ENCODE results near the gene ENPP5.
"Not testable (repeated sequence)": the region's sequence is repeated elsewhere in the genome, so short reads cannot be mapped to it uniquely, and the experiment has no call there.

Gene ENPP5

DNA sequence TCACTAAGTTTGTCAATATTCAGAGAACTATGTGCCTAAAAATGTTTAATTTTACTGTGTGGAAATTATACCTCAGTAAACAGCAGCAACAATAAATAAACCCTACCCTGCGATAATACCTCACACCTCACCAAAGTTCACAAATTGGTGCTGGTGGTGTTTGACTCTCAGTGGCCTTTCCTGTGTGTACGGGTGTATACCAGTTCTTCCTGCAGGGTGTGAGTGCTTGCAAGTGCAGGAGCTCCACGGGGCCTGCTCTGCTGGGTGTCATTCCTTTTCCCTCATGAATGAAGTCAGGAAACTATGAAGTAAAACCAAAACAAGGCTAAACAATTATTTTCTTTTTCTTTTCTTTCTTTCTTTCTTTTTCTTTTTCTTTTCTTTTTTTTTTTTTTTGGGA, 4.1 kb upstream of the ENPP5 start:
- no peak for DNase-seq (ENCODE audit: low read depth)

DNA sequence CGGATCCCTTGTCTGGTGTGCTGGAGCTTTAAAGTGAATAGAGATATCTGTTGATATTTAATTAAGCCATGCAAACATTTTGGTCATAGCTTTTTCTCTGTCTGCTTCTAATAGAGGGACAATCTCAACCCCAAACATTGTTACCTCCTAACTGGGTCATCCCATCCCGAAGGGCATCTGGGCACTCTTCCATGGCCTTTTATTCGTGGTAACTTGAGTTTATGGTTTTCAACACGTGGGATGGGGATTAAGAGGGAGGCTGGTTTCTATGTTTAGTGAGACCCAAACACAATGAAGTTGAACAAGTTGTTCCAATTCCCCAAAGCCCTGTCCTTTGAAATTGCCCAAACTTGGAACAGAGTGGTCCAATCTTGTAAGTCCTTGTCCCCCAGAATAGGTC, 1.4 kb upstream of the ENPP5 start:
- no peak for DNase-seq (ENCODE audit: low read depth)

DNA sequence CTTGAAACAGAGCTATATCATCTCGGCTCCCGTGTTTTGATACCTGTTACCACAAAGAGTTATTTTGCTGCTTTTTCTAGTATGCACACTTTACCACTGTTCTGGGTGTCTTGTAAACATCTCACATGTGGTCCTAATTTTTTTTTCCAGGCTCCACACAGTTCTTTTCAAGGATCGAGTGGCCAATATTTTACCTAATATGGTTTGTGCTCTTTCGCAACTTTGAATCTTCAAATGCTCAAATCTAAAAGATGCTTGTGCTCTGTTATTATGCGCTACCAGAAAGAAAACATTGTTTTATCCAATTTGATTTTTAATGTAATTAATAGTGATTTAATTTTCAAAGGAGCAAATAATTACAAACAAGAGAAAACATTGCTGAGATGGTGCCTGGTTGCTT, 10.7 kb downstream of the ENPP5 start:
- DNase-seq (ENCODE audit: low read depth): no peak

DNA sequence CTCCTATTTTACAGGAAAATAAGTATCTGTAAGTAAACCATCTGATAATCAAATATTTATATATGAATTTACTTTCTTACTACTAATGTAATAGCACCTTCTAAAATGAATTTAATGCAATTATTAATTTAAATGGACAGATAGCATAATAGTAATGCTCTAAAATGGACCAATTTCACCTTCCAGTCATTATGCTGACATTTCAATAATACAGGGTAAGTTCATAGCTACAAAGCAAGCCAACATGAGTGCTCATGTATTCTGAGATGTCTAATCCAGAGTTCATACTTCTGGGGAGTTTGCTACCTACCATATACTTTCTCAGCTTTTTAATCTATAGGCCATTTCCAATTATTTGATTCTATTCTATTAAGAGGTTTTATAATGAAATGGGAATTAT, 11.6 kb downstream of the ENPP5 start:
- no peak for DNase-seq (ENCODE audit: low read depth)

DNA sequence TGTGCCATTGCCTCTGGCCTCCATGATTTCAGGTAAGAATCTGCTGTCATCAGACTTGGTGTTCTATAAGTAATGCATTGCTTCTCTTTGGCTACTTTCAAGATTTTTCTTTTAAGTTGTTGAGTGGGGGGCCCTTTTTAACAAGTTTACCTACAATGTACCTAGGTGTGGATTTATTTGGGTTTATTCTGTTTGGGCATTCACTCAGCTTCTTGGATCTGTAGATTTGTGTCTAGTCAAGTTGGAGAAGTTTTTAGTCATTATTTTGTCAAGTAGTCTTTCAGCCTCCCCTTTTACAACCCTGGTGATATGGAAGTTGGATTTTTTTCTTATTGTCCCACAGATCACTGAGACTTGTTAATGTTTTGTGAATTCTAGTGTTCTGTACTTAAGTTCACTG, 14.1 kb downstream of the ENPP5 start:
- no peak for DNase-seq (ENCODE audit: low read depth)

DNA sequence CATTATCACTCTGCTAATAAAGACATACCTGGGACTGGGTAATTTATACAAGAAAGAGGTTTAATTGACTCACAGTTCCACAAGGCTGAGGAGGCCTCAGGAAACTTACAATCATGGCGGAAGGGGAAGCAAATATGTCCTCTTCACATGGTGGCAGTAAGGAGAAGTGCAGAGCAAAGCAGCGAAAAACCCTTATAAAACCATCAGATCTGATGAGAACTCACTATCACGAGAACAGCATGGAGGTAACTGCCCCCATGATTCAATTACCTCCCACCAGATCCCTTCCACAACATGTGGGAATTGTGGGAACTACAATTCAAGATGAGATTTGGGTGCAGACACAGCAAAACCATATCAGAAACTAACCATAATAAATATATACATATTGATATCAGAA, 21.7 kb downstream of the ENPP5 start:
- DNase-seq (ENCODE audit: low read depth): not testable (repeated sequence)

DNA sequence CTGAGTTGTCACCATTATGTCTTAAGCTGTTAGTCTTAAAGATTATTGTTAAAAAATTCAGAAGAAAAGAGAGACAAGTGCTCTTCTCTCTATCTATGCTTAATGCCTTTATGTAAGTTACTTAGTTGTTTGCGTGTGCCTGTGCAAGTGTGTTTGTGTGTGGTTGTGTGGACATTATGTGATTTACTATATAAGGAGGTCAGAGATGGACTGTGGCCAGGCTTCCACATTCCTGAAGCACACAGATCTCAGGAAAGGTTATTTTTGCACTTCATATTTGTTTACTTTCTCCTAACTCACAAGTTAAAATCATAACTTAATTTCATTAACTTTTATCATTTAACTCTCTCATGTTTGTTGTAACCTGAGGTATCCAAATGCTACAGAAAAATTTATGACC, 26.5 kb downstream of the ENPP5 start:
- DNase-seq (ENCODE audit: low read depth): no peak

DNA sequence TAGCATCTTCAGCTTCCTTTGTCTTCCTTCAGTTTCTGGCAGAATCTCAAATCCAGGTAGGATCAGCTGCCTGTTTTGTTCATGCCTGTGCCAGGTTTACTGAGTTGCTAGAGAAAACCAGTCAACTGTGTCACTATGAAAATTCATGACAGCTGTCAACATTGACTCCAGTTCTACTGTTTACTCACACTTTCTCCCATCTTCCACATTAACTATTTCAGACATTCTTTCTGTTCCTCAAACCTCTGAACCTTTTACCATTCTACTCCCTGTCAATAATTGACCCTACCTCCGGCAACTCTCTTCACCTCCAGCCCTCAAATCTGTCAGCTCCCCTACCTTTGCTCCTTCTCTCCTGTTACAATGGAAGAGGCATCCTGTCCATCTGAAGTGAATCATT, 32.5 kb downstream of the ENPP5 start:
- DNase-seq (ENCODE audit: low read depth): no peak

DNA sequence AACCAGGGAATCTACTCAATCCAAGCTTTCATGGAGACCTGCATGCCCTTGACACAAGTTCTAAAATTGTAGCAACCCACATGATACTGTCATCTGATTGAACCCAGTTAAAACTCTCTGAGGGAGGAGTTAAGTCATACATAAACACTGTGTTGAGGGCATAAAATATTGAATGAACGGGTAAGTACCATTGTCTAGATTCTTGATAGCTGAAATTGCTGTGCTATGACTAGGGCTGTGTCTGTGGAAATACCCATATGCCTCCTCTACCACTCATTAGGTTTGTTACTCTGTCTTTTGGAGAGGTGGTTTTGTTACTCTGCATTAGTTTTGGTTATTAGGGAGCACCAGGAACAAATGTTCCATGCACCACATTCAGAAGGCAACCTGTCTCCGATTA, 33.4 kb downstream of the ENPP5 start:
- DNase-seq (ENCODE audit: low read depth): no peak

DNA sequence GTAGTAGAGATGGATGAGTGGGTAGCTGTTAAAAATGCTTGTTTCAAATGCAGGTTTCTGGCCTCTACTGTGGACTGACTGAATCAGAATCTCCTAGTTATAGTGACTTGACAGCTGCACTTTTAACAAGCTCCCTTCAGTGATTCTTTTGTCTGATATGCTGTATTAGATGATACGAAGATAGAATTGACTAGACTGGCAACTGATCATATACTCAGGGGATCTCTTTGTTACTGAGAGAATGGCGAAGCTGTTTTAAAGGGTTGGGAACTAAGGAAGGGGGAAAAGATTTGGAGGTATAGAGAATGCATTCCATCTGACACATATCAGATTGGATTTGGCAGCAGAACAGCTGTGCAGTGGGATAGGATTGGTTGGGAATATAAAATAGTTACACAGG, 33.9 kb downstream of the ENPP5 start:
- DNase-seq (ENCODE audit: low read depth): no peak

DNA sequence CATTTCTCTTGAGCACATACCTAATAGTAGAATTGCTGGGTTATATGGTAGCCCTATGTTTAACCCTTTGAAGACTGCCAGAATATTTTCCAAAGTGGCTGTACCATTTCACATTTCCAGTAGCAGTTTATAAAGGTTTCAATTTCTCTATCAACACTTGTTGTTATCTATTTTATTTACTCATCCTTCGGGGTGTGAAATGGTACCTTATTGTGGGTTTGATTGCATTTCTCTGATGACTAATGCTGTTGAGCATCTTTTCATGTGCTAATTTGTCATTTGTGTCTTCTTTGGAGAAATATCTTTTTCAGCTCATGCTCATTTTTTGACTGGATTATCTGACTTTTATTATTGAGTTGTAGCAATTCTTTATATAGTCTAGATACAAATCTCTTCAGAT, 35.6 kb downstream of the ENPP5 start:
- DNase-seq (ENCODE audit: low read depth): no peak

DNA sequence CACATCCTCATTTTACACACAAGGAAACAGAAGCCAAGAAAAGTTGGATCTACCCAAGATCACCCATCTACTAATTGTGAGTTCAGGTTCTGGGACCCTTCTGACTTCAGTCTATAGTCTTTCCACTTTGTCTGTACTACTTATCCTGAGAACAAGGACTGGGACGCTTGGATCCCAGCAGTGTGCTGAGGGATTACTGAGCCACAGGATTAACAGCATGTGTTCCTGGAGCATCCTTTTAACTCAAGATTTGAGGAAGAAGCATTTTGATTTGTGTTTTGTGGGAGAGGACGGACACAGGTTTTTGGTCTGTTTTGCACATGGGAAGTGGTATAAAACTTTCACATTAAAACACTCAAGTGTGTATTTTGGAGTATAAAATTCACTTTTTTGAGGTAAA, 36.6 kb downstream of the ENPP5 start:
- no peak for DNase-seq (ENCODE audit: low read depth)

DNA sequence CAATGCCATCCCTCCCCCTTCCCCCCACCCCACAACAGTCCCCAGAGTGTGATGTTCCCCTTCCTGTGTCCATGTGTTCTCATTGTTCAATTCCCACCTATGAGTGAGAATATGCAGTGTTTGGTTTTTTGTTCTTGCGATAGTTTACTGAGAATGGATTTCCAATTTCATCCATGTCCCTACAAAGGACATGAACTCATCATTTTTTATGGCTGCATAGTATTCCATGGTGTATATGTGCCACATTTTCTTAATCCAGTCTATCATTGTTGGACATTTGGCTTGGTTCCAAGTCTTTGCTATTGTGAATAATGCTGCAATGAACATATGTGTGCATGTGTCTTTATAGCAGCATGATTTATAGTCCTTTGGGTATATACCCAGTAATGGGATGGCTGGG, 39.5 kb downstream of the ENPP5 start:
- DNase-seq (ENCODE audit: low read depth): not testable (repeated sequence)

DNA sequence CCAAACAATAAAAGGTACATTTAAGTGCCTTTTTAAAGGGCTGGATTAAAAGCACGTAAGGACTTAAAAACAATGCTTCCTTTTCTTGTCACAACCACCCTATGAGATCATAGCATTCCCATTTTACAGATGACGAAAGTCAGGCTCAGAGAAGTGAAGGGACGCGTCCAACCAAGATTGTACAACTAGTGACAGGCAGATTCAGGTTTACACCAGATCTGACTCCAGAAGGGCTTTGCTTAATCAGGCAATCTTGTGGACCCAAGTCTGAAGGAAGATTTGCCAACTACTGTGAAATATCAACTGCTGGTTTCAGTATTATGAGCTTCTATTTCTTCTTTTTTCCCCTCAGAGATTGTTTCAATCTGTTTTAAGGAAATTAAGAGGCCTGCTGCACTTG, 40.1 kb downstream of the ENPP5 start:
- DNase-seq (ENCODE audit: low read depth): no peak

DNA sequence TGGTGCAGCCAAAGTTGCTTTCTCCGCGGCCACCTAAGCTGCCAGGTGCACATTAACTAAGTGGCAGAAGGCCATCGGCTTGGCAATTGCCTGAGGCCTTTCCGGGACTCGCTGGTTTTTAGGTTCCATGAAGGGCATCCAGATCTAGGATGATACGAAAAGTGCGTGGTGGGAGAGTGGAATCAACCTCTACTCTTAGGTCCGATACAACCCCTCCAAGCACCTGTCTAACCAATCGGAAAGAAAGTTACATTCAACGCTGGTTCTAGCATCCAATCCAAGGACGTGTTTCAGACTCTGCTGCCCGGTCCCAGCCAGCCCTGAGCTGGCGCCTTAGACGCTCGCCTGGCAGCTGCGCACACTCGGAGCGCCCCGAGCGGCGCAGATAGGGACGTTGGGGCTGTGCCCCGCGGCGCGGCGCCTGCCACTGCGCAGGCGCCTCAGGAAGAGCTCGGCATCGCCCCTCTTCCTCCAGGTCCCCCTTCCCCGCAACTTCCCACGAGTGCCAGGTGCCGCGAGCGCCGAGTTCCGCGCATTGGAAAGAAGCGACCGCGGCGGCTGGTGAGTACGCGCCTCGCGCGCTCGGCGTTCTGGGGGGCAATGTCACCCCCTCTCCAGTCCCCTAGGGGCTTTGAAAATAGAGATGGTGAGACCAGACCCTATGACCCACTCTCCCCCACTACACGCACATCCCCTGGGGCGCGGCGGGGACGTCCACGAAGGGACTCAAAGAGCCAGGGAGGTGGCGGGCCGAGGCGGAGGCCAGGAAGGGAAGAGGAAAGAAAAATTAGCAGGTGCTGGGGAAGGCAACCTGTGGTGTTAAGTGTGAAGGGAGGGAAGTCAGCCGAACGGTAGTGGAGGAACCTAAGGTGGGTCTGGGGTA, 40.9 kb downstream of the ENPP5 start, which contains the start of gene ENPP4:
Gene ENPP4, plus strand, starts transcription at position 361 of the 883 bp plus-strand sequence. CDS start 9,595 bp downstream, outside the sequence.
- peak; percentile 65 for DNase-seq (ENCODE audit: low read depth)

DNA sequence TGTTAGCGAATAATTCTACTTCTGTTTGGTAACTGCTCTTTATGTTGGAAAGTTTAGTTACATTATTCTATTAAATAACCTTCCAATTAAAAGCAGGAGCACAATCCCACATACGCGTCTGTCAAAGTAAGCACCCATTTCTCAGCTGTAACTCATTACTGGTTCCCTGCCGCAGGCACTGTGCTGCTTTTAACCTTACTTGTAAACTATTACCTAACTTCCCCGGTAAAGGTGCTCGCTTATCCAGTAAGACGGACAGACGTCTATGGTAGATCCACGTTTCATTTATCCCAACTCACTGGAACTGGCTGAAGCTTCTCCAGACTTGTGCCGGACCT, 41.5 kb downstream of the ENPP5 start:
- no peak for DNase-seq (ENCODE audit: low read depth)

DNA sequence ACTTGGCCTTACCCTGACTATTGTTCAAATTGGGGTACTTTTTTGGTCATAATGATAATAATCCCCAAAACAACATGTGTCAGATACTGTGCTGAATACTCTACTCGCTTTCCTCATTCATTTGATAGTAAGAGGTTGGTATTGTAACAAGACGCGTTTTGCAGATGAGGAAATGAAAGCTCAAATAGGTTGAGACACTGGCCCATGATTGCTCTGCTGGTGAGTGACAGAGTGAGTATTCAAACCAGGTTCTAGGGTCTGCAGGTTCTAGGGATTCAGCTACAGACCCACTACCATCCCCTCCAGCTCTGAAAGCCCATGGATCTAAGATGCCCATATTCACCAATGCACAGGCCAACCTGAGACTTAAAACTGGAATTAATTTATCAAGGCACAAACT, 42.3 kb downstream of the ENPP5 start:
- DNase-seq (ENCODE audit: low read depth): no peak

DNA sequence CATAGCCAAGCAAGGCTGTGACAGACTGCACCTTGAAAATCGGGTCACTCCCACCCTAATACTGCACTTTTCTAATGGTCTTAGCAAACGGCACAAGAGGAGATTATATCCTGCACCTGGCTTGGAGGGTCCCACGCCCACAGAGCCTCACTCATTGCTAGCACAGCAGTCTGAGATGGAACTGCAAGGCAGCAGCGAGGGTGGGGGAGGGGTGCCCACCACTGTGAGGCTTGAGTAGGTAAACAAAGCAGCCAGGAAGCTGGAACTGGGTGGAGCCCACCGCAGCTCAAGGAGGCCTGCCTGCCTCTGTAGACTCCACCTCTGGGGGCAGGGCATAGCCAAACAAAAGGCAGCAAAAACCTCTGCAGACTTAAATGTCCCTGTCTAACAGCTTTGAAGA, 51.1 kb downstream of the ENPP5 start:
- DNase-seq (ENCODE audit: low read depth): not testable (repeated sequence)

DNA sequence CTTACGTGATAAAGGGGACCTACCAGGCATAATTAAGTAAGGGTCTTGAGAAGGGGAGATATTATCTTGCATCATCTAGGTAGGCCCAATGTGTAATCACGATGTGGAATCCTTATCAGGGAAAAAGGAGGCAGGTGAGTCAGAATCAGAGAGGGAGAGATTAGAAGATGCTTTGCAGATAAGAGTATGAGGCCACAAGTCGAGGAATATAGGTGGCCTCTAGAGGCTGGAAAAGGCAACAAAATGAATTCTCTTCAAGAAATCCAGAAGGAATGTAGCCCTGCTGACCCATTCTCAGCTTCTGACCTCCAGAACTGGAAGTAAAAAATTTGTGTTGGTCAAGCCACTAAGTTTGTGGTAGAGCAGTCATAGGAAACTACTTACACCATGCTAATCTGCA, 51.9 kb downstream of the ENPP5 start:
- DNase-seq (ENCODE audit: low read depth): no peak

DNA sequence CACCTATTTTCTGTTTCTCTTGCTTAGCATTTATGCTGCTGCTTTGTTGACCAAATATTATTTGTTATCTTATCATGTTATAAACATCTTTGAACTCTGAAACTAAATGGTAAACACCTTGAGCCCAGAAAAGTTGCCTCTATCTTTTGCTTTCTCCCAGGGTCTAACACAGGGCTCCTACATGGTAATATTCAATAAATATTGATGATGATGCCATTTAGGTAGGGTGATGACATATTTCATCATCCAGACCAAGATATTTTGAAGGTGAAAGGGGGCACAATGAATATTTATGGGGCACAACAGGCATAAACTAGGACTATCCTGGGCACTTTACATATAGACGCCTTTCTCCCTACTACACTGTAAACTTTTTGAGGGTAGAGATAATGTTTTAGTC, 52.6 kb downstream of the ENPP5 start:
- no peak for DNase-seq (ENCODE audit: low read depth)

DNA sequence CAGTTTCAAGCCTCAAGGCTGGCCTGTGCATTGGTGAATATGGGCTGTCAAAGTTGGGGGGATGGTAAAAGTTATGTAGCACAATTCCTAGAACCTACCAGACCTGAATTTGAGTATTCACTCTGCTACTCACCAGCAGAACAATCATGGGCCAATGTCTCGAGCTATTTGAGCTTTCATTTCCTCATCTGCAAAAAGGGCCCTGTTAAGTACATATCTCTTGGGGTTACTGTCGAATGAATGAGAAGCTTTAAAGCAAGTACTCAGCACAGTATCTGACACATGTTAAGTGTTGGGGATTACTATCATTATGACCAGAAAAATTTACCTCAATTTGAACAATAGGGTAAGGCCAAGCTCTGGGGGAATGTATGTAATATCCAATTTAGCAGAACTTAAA, 54.5 kb downstream of the ENPP5 start:
- no peak for DNase-seq (ENCODE audit: low read depth)

DNA sequence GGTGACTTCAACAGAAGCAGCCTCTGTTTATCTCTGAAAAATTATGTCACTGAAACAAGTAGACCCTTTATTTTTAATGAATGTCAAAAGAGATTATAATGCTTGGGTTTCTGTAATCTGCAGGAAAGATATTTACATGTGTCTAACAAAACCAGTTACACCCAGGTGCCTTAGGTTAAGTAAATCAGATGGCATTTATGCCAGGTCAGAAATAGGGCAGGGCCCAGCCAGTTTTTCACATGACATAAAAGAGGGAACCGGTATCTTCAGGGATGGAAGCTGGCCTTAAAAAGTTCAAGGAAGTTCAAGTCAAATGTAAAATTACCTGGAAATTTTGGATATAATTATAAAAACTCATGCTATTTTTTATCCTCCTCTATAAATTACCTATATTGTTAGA, 55.1 kb downstream of the ENPP5 start:
- DNase-seq (ENCODE audit: low read depth): no peak

DNA sequence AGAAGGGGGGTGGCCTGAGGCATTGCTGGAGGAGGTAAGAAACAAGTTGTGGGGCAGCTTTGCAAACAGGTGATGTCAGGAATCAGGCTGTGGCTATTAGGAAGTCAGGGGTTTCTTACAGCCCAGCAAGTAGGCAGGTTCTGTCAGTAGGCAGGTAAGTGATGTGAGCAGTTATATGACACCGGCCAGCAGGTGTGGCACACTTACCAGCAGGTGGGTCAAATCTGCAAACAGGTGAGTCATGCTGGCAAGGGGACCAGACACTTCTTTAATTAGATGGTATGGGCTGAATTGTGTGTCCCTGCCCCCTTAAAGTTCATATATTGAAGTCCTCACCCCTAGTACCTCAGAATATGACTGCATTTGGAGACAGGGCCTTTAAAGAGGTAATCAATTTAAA, 57.4 kb downstream of the ENPP5 start:
- DNase-seq (ENCODE audit: low read depth): no peak

Measured in stimulated activated CD8-positive, alpha-beta memory T cell treated with anti-CD3 and anti-CD28 coated beads, Interleukin-7, amount 100 ng/mL, for 24 hours (primary cell).